Natural killer cell treated with Interleukin-12 subunit alpha and Interleukin-12 subunit beta and Interleukin-15 and Interleukin-18, amount 100 ng/mL, for 72 hours (primary cell): ENCODE measurements around the gene WBP11. TPM values are rescaled to one million over a fixed set of nuclear protein-coding genes. Genes with fewer than 3 reads are reported as not detected.

Experiments
- ATAC-seq, 2 donors: fragments of 150-1000 bp; cut with Tn5 transposase in 1 of 2; sonication (Bioruptor Pico), chemical (Tn5 transposase) in 1 of 2; 2 replicates each; pipeline ENCODE4 v1.10.0; 2021
- DNase-seq: peaks from one replicate; pipeline ENCODE4 v3.0.0; 2022; ENCODE audit warnings: low spot score
- H3K27ac Mint-ChIP-seq, 2 donors: 1 replicate in 1 of 2; 2 replicates in 1 of 2; pipeline ENCODE4 v1.8.0; 2022; ENCODE audit warnings: mixed read lengths in 2 of 2, mild to moderate bottlenecking in 1 of 2, moderate library complexity in 1 of 2
- H3K27me3 Mint-ChIP-seq, 2 donors: 1 replicate in 1 of 2; 2 replicates in 1 of 2; pipeline ENCODE4 v1.8.0; 2022; ENCODE audit warnings: mixed read lengths in 2 of 2
- H3K36me3 Mint-ChIP-seq: one replicate; pipeline ENCODE4 v1.8.0; 2022; ENCODE audit warnings: mixed read lengths
- H3K4me1 Mint-ChIP-seq, 2 donors: 1 replicate in 1 of 2; 2 replicates in 1 of 2; pipeline ENCODE4 v1.8.0; 2022; ENCODE audit warnings: low read depth in 2 of 2, mixed read lengths in 2 of 2, mild to moderate bottlenecking in 1 of 2
- H3K4me3 Mint-ChIP-seq: one replicate; pipeline ENCODE4 v1.8.0; 2022; ENCODE audit warnings: mixed read lengths
- H3K9me3 Mint-ChIP-seq: 2 replicates; pipeline ENCODE4 v1.8.0; 2022; ENCODE audit warnings: mixed read lengths
- total RNA-seq, 2 donors: library from RNA; stranded (reverse); gene quantifications; one replicate each; pipeline ENCODE4 v1.2.3, GENCODE V29; 2022

Gene WBP11
- total RNA-seq, 2 donors from 2014 or later = 74.0 to 96.2 TPM

GRCh38 chr12:14836336-14837210 lies 33.3 kb upstream of the WBP11 start:
- Mint-ChIP-seq H3K4me1 (no peaks in the 10 kb centered on the region), H3K9me3 (no peaks in the 10 kb centered on the region), H3K4me3 (no peak overlapping the region), H3K36me3 (no peaks in the 10 kb centered on the region), H3K27ac (no peak overlapping the region), H3K27me3 (peaks cover 39 to 51% of the 10 kb centered on the region in 2 donors)
- ATAC-seq (peak in 1 of 2 donors; percentile 44), DNase-seq (no peak)

GRCh38 chr12:14834509-14834908 lies 31.2 kb upstream of the WBP11 start:
- Mint-ChIP-seq H3K9me3 (no peaks in the 10 kb centered on the region), H3K4me3 (no peak overlapping the region), H3K36me3 (no peaks in the 10 kb centered on the region), H3K4me1 (no peaks in the 10 kb centered on the region), H3K27me3 (peaks cover 31 to 46% of the 10 kb centered on the region in 2 donors), H3K27ac (no peak overlapping the region)
- ATAC-seq (no peak), DNase-seq (no peak)

GRCh38 chr12:14833952-14834351 lies 30.7 kb upstream of the WBP11 start:
- H3K36me3 Mint-ChIP-seq = no peaks in the 10 kb centered on the region
- peaks cover 25 to 41% of the 10 kb centered on the region in 2 donors for H3K27me3 Mint-ChIP-seq
- no peak for DNase-seq
- H3K4me1 Mint-ChIP-seq = no peaks in the 10 kb centered on the region
- no peak overlapping the region for H3K27ac Mint-ChIP-seq
- H3K4me3 Mint-ChIP-seq = no peak overlapping the region
- no peak for ATAC-seq
- no peaks in the 10 kb centered on the region for H3K9me3 Mint-ChIP-seq

- no peaks in the 10 kb centered on the region for H3K36me3 Mint-ChIP-seq
- no peaks in the 10 kb centered on the region for H3K4me1 Mint-ChIP-seq
- no peak overlapping the region for H3K27ac Mint-ChIP-seq
- H3K9me3 Mint-ChIP-seq = no peaks in the 10 kb centered on the region
- ATAC-seq (no peak), DNase-seq (no peak)
- H3K27me3 Mint-ChIP-seq = peaks cover 23 to 38% of the 10 kb centered on the region in 2 donors
- H3K4me3 Mint-ChIP-seq = no peak overlapping the region
Measured at GRCh38 chr12:14833336-14833735, 30.1 kb upstream of the WBP11 start.

- H3K27me3 Mint-ChIP-seq = peaks cover 14 to 23% of the 10 kb centered on the region in 2 donors
- H3K27ac Mint-ChIP-seq = no peak overlapping the region
- no peaks in the 10 kb centered on the region for H3K4me1 Mint-ChIP-seq
- H3K9me3 Mint-ChIP-seq = no peaks in the 10 kb centered on the region
- ATAC-seq (no peak), DNase-seq (no peak)
- no peak overlapping the region for H3K4me3 Mint-ChIP-seq
- H3K36me3 Mint-ChIP-seq = no peaks in the 10 kb centered on the region
Measured at GRCh38 chr12:14828892-14829291, 25.6 kb upstream of the WBP11 start.

GRCh38 chr12:14827043-14827442 lies 23.8 kb upstream of the WBP11 start:
- no peak for ATAC-seq
- Mint-ChIP-seq H3K9me3 (no peaks in the 10 kb centered on the region), H3K27ac (no peak overlapping the region), H3K4me1 (no peaks in the 10 kb centered on the region), H3K36me3 (no peaks in the 10 kb centered on the region), H3K27me3 (peaks cover 9% of the 10 kb centered on the region in 2 donors), H3K4me3 (no peak overlapping the region)
- no peak for DNase-seq

DNA sequence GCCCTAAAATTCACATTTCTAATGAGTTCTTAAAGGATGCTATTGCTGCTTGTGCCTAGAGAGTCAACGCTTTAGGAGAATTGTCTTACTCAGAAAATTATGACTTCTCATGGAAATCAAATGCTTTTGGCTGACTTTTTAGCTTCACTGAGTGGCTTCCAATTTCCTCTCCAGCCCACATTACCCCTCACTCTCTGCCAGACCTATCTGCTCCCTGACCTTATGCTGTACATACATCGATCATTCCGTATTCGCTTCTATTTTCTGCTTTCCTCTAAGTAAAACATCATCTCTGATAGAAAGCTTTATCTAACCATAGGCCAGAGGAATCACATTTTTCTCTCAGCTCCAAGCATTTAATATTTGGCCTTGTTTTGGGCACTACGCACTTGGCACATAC lies 23.2 kb upstream of the WBP11 start:
- Mint-ChIP-seq H3K36me3 (no peaks in the 10 kb centered on the region), H3K9me3 (no peaks in the 10 kb centered on the region), H3K4me1 (no peaks in the 10 kb centered on the region), H3K4me3 (no peak overlapping the region), H3K27me3 (peaks cover 4 to 5% of the 10 kb centered on the region in 2 donors), H3K27ac (no peak overlapping the region)
- DNase-seq = no peak
- ATAC-seq = no peak

- Mint-ChIP-seq H3K27me3 (peaks cover 3 to 6% of the 10 kb centered on the region in 2 donors), H3K27ac (no peak overlapping the region)
- DNase-seq = no peak
Measured at GRCh38 chr12:14825256-14825655, 22.0 kb upstream of the WBP11 start.

DNA sequence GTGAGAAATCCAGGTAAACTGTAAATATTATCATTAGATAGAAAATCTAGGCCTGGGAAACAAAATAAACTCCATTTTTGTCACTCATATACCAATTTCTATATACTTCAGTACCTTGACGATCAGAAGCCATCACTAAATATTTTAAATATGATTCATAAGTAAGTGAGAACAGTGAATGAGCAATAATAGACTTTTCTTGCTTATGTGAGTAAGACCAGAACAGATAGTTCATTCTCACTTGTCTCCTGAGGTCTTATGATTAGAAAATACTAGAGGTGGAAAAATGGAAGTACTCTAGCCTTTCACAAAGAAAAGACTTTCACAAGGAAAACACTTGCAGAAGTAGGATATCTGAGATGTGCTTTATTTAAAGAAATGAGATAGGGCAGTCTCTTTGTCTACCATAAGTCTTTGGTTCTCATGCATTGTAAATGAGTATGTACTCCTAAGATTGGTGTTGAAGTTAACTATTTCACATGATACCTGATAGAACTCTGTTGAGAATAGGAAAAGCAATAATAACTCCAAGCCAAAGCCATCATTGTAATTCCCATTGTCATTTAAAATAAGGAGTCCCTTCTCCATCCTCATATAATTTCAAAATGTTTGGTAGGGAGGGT lies 20.8 kb upstream of the WBP11 start:
- Mint-ChIP-seq H3K36me3 (no peaks in the 10 kb centered on the region), H3K27me3 (peaks cover 3 to 6% of the 10 kb centered on the region in 2 donors), H3K4me3 (no peak overlapping the region), H3K4me1 (no peaks in the 10 kb centered on the region), H3K27ac (no peak overlapping the region), H3K9me3 (no peaks in the 10 kb centered on the region)
- ATAC-seq = peak in 1 of 2 donors; percentile 49
- DNase-seq = no peak

More at GRCh38 chr12:14825256-14825655, 22.0 kb upstream of the WBP11 start:
- no peaks in the 10 kb centered on the region for H3K4me1 Mint-ChIP-seq
- no peak overlapping the region for H3K4me3 Mint-ChIP-seq
- H3K36me3 Mint-ChIP-seq = no peaks in the 10 kb centered on the region
- no peaks in the 10 kb centered on the region for H3K9me3 Mint-ChIP-seq
- ATAC-seq = no peak

- Mint-ChIP-seq H3K9me3 (no peaks in the 10 kb centered on the region), H3K27me3 (peaks cover 16 to 17% of the 10 kb centered on the region in 2 donors), H3K4me1 (peaks cover 0 to 2% of the 10 kb centered on the region in 2 donors), H3K36me3 (peaks cover 7% of the 10 kb centered on the region), H3K27ac (no peak within 1 kb of the TSS), H3K4me3 (no peak within 1 kb of the TSS)
- DNase-seq (no peak), ATAC-seq (no peak)
Measured at GRCh38 chr12:14814014-14814413, 10.7 kb upstream of the WBP11 start, which contains the start of gene SMCO3. TSS of gene SMCO3 (minus strand) at chr12:14814182. CDS start at chr12:14806680, 7,502 bp downstream.

GRCh38 chr12:14811486-14811885 lies 8.2 kb upstream of the WBP11 start:
- Mint-ChIP-seq H3K27me3 (peaks cover 7 to 11% of the 10 kb centered on the region in 2 donors), H3K36me3 (no peaks in the 10 kb centered on the region), H3K4me1 (no peaks in the 10 kb centered on the region), H3K27ac (no peak overlapping the region), H3K4me3 (no peak overlapping the region), H3K9me3 (no peaks in the 10 kb centered on the region)
- no peak for ATAC-seq
- DNase-seq = no peak

- H3K9me3 Mint-ChIP-seq = no peaks in the 10 kb centered on the region
- DNase-seq (no peak), ATAC-seq (no peak)
- no peaks in the 10 kb centered on the region for H3K4me1 Mint-ChIP-seq
- no peaks in the 10 kb centered on the region for H3K36me3 Mint-ChIP-seq
- H3K27ac Mint-ChIP-seq = no peak overlapping the region
- H3K4me3 Mint-ChIP-seq = no peak overlapping the region
- peaks cover 7% of the 10 kb centered on the region in 2 donors for H3K27me3 Mint-ChIP-seq
Measured at GRCh38 chr12:14810953-14811483, 7.7 kb upstream of the WBP11 start.

DNA sequence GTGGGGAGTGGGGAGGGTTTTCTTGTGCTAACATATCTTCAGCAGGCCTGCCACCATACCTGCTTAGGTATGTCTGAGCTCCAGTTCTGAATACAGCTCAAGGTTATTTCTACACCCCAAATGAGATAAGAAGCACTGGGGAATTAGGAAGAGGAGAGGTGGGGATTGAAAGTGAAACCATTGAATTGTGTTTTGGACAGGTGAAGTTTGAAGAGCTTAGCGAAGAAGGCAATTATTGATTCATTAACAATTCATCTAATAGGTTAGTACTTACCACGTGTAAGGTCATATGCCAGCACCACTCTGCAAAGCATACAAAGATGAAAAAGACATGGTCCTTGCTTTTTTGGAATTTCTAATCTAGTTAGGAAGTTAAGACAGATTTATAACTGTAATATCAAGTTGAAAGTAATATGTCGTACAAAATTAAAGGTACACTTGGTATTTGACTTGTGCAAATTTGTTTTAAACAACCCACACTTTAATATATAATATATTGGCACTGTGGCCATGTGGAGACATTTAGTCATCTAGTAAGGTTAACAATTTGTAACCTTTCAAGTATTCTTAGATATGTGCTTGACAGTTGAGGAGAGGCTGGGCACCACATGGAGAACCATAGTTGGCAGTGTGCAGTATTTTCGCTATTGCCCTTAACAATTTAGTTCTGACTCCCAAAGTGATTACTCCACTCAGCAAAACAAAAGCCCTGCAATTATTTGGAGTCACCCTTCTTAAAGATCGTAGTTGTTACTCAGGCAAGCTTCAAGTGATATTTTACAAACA lies 7.1 kb upstream of the WBP11 start:
- H3K36me3 Mint-ChIP-seq = no peaks in the 10 kb centered on the region
- H3K4me3 Mint-ChIP-seq = no peak overlapping the region
- peaks cover 7% of the 10 kb centered on the region in 2 donors for H3K27me3 Mint-ChIP-seq
- H3K4me1 Mint-ChIP-seq = no peaks in the 10 kb centered on the region
- no peaks in the 10 kb centered on the region for H3K9me3 Mint-ChIP-seq
- H3K27ac Mint-ChIP-seq = no peak overlapping the region
- DNase-seq (no peak), ATAC-seq (no peak)
